Measurements from ENCODE around the gene THBS4. TPM values are rescaled to one million over a fixed set of nuclear protein-coding genes. Genes with fewer than 3 reads are reported as not detected.
"Not testable (repeated sequence)": the region's sequence is repeated elsewhere in the genome, so short reads cannot be mapped to it uniquely, and the experiment has no call there.

Gene THBS4
- total RNA-seq, 1 experiment from 2014 or later = 0.43 TPM

DNA sequence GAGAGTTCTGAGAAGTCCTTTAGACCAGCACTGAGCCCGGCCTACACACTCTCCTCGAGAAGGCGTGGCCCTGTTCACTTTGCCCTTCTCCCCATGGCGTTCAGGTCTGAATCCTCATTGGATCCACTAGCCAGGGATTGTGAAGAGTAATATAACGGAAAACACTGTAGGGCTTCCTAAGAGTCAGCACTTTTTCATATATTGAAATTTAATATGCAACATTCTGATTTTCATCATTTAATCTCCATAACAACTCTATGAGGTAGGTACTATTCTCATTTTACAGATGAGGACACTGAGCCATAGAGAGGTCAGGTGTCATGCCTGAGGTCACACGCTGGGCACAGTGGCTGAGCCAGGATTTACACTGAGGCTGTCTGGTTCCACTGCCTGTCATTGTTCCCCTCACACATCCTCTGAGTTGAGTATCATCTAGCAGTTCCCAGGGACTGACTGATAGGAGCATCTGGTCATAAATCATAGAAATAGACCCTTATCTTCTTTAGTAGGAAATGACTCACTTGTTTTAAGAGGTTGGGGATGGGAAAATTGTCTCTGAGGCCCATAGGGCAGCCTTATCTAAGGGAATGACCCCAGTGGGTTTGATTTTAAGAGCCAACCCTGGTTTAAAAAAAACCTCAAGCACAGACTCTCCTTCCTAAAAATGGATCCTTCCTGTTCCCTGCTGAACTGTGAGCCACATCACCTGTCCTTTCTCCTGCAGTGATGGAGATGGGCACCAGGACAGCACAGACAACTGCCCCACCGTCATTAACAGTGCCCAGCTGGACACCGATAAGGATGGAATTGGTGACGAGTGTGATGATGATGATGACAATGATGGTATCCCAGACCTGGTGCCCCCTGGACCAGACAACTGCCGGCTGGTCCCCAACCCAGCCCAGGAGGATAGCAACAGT lies 41.2 kb downstream of the THBS4 start:
- DNase-seq (ENCODE audit: low spot score) = no peak

DNA sequence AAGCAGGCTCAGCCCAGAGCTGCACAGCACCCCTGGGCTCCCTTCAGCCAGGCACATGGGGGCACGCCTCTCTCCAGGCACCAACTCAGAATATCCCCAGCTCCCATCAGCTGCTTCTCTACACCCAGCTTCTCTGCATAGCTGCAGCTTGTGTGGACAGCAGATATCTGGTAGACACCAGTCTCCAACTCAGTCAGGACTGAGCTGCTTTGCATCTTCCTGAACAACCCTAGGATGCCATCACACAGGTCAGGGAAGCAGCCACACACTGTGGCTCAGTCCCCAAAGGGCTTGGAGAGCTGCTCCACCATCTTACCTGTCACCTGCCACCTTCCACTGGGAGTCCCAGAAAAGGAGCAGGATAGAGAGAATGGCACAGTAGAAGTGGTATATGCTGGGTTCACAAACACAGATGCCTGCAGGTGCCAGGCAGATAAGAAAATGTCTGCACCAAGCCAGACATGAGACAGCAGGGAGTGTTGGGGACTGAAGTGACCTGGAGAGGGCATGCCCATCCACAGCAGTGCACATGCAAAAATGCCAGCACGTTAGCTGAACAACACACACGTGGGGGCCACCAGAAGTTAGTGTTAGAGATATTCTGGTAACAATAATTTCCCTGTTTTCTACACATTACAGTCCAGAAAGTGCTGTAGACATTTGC lies 42.0 kb downstream of the THBS4 start:
- no peak for DNase-seq (ENCODE audit: low spot score)

DNA sequence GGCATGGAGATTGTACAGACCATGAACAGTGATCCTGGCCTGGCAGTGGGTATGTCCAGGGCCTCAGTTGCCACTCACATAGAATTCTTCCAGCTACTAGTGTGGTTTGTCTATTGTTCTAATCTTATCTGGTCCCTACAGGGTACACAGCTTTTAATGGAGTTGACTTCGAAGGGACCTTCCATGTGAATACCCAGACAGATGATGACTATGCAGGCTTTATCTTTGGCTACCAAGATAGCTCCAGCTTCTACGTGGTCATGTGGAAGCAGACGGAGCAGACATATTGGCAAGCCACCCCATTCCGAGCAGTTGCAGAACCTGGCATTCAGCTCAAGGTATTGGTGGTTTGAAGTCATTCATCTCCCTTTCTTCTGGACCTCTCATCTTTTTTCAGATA lies 43.8 kb downstream of the THBS4 start:
- no peak for DNase-seq (ENCODE audit: low spot score)

DNA sequence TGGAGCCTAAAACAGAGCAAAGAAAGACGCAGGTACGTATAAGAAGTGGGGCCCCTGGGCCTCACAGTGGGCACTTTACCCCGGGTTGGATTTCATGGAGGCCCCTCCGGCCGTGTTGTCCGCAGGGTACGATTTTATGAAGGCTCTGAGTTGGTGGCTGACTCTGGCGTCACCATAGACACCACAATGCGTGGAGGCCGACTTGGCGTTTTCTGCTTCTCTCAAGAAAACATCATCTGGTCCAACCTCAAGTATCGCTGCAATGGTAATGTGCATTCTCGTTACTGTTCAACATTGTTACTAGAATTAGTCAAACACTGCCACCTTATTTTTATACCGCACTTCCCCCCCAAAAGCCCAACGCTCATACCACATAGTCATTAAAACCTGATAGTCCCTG lies 47.1 kb downstream of the THBS4 start:
- no peak for DNase-seq (ENCODE audit: low spot score)

DNA sequence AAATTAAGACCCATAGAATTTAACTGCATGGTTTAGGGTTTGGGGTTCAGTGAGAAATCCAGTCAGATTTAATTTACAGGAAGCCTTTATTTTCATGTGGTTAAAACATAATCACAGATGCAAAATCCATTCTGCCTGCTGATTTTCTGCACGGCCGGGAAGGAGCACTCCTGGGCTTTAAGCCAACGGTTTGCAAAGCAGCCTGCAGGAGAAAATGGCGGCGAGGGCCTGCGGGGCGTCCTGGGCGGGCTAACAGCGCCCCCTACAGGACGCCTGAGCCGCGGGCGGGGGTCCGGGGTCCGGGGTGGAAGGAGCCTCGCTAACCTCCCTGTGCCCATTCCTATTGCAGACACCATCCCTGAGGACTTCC lies 47.6 kb downstream of the THBS4 start:
- DNase-seq (ENCODE audit: low spot score) = peak; percentile 72

DNA sequence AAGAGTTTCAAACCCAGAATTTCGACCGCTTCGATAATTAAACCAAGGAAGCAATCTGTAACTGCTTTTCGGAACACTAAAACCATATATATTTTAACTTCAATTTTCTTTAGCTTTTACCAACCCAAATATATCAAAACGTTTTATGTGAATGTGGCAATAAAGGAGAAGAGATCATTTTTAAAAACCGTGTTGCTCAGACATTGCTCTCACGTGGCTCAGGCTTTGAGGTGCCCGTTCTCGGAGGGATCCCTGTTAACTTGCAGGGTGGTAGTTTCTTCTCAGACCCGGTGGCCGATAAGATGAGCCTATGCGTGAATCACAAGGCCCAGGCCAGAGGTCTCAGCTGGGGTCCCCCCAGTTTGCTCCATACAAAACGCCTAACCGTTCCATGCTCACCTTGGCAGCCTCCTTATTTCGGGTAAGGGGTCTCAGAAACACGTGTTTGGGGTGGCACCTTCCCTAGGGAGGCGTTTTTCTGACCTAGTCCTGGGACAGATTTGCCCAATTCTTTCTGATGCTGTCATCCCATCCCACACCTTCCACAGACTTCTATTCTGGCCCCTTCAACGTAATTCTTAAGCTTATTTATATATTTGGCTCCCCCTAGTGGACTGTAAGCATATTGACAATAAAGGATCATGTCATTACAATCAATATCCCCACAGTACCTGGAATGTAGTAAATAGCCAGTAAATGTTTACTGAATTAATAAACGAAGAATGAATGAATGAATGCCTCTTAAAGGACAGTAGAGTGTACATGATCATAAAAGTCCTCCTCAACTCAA lies 48.1 kb downstream of the THBS4 start:
- DNase-seq (ENCODE audit: low spot score) = peak; percentile 76

DNA sequence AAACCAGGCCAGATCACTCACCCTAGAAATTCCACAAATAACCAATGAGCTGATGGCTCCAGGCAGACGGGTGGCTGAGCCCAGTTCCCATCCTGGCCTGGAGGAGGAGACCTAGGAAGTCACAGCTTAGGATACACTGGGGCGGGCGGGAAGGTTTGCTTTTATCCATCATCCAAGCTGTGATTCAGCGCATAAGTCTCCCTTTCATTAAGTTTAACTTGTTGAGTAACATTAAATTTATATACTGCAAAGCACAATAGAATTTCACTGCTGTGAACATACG lies 55.7 kb downstream of the THBS4 start:
- no peak for DNase-seq (ENCODE audit: low spot score)

DNA sequence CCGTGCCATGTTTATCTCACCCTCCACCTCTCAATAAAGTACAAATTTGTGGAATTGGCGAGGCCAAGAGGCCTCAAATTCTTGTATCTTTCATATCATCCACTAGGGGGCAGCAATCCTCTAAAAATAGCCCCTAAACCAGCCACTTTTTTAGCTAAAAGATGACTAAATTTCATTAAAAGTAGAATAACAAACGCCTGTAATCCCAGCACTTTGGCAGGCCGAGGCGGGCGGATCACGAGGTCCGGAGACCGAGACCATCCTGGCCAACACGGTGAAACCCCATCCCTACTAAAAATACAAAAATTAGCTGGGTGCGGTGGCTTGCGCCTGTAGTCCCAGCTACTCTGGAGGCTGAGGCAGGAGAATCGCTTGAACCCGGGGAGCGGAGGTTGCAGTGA lies 56.6 kb downstream of the THBS4 start:
- DNase-seq (ENCODE audit: low spot score) = peak; percentile 41

GRCh38 chr5:80092486-80093107 lies 57.4 kb downstream of the THBS4 start:
- no peak for DNase-seq (ENCODE audit: low spot score)

DNA sequence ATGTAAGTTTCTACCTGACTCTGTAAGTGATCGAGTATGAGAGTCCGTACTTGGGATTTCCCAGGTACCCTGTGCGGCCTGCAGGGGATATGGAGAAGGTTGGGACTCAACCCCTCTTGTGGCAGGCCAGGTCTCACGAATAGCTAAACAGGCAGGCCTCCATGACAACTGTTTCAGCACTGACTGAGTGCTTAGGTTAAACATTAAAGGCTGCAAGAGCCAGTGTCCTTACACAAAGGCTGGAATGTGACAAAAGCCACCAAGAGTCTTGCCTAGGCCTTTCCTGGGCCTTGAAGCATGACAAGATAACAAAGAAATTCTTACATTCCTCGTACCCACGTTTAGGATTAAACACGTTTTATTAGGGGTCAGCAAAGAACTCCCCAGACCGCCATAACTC lies 58.6 kb downstream of the THBS4 start:
- no peak for DNase-seq (ENCODE audit: low spot score)

DNA sequence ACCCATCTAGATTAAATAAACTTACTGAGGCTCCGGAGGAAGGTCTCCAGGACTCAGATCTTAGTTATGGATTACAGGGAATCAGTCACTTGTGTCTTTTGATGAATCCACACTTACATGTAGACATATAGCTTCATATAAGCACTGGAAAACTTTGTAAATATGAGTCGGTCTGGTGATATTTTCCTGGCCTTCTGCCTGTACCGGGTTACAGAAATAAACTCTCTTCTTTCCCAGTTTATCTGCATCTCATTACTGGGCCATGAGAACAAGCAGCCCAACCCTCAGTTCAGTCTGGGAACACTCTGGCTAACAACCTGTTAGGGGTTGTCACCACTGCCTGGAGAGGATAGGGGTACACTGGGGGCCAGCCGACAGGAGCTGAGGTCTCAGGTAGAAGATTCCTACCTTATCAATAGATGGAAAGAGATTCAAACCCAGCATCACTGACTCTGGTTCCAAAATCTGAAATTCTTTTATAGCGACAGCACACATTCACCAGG lies 59.1 kb downstream of the THBS4 start:
- no peak for DNase-seq (ENCODE audit: low spot score)

DNA sequence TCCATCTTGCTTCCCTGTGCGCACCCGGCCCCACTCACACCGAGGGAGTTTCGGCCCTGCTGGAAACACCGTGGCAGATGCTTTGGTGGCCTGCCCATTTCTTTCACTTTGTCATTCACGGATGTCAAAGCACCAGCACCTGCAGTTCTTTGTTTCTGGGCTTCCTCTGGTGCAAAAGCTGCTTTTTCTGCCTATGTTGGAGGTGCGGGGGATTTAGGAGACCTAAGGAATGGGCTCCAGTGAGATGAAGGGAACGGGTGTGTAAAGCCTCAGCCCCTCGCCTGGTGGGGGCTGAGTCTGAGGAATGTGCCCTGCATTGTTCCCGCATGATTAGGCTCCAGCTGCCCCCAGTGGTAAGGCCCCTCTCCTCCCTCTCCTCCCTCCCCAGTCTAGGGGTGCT lies 62.3 kb downstream of the THBS4 start:
- DNase-seq (ENCODE audit: low spot score) = no peak

- DNase-seq (ENCODE audit: low spot score) = no peak
These were observed 66.8 kb downstream of the THBS4 start for GRCh38 chr5:80101993-80102392.

DNA sequence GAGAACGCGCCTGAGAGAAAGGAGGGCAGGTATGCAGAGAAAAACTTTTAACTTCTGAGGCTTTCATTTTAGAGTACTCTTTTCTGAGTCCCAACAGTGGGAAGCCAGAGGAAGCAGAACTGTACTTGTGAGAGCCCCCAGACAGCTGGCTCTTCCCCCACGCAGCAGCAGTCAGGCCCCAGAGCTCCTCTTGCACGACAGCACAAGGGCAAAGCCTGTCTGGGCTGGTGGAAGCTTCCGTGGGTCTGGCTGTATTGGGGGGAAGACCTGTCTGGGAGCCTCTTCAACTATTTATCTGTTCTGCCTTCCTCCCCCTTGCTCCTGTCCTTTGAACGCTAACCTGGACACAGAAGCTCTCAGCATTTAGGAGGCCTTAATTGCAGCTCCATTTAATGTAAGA lies 68.2 kb downstream of the THBS4 start:
- no peak for DNase-seq (ENCODE audit: low spot score)

GRCh38 chr5:80105698-80106439 lies 70.7 kb downstream of the THBS4 start:
- no peak for DNase-seq (ENCODE audit: low spot score)

- no peak for DNase-seq (ENCODE audit: low spot score)
These were observed 71.8 kb downstream of the THBS4 start for GRCh38 chr5:80106916-80107315.

DNA sequence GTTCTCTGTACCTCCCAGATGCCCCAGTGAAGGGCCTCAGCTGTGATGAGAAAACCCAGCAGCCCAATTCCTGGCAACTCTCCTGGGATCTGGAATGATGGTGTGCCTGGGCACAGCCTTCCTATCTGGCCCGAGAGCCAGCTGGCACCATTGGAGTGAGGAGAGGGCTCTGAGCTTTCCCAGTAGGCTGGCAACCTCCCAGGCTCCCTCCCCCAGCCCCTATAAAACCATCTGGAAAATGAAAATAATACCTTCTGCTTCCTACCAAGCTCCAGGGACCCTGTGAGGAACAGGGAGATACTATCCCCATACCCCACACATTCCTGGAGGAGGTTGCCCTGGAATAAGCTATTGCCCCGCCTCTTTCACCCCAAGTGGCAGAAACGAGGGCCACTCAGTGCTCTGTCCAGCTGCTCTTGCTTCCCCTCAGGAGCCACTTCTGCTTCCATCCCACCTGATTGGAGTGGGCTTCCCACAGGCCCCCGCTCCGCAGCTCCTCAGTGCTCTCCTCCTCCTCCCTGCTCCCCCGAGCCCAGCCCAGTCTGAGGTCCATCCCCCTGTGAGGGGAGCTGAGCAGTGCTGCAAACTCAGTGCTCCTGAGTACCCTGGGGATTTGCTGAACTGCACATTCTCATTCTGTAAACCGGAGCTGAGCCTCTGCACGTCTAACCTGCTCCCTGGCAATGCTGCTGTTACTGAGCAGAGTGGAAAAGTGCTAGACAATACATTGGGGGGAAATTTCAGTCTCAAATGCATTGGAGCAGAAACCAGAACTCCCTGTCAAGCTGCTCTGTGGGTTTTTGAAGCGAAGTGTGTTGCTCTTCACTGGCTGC lies 74.7 kb downstream of the THBS4 start:
- DNase-seq (ENCODE audit: low spot score) = no peak

- DNase-seq (ENCODE audit: low spot score) = not testable (repeated sequence)
These were observed 76.3 kb downstream of the THBS4 start for GRCh38 chr5:80111376-80111990.

GRCh38 chr5:80114860-80115259 lies 79.7 kb downstream of the THBS4 start:
- no peak for DNase-seq (ENCODE audit: low spot score)

GRCh38 chr5:80116000-80116399 lies 80.9 kb downstream of the THBS4 start:
- no peak for DNase-seq (ENCODE audit: low spot score)

All from H4 (cell line).